Hypothalamus (tissue), 51 donors: ENCODE measurements around the gene WDR76.

Source experiments
- DNase-seq, 51 donors: peaks; one replicate each; lab custom pipeline; 2025; lab: John Stamatoyannopoulos, UW

Gene WDR76

GRCh38 chr15:43911235-43911781 is 84.5 kb downstream of the WDR76 start:
- peak in 36 of 51 donors; percentile 6 to 83 (median 42) for DNase-seq

GRCh38 chr15:43912208-43912607 is 85.4 kb downstream of the WDR76 start:
- peak in 1 of 51 donors; percentile 14 for DNase-seq

- DNase-seq, result peak in 12 of 51 donors; percentile 8 to 43 (median 16)
Observed at GRCh38 chr15:43913026-43913780, 86.4 kb downstream of the WDR76 start.

DNA sequence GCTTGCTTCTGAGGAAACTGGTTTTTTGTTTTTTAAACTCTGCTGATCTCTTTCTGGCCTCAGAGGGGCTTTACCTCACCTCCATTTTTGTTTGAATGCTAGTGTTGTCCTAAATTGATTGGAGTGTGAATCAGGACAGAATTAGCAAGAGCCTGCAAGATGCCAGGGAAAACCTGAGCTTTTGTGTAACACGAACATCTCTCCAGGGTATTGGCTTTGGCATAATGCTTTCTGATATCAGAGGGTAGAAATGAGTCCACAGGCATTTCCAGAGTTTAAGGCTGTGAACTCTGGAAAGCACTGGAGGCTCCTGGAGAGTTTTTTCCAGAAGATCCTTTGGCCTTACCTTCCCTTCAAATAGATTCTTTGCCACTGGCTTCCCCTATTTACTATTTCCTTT is 87.1 kb downstream of the WDR76 start:
- DNase-seq, result no peak

DNA sequence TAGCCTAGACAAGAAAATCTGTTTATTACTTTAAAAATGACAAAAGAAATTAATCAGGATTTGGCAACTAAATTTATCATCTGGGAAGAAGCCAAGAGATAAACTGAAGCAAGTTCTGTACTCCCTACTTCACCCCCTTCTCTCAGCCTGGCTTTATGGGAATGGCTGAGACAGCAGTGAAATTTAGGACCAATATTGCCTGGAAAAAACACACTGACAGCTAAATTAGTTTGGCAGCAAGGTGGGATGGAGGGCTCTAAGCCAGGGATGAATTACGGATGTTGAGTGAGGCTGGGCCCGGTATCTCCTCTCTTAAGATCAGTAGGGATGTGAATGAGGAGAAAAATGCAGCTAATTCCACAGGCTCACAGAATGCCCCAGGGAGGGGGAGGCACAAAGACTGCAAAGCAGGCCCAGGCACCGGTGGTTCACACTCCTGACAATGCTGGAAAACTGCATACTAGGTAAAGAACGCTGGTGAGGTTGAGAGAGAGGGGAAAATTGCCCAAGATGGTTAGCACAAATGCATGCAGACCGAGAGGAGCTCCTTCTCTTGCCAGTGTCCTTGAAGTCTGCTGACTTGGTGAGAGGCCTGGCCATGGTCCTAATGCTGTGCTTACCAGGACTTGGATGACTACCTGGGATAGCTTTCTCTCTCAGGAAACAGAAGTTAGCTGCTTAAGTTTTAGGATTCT is 89.0 kb downstream of the WDR76 start:
- DNase-seq, result no peak

DNA sequence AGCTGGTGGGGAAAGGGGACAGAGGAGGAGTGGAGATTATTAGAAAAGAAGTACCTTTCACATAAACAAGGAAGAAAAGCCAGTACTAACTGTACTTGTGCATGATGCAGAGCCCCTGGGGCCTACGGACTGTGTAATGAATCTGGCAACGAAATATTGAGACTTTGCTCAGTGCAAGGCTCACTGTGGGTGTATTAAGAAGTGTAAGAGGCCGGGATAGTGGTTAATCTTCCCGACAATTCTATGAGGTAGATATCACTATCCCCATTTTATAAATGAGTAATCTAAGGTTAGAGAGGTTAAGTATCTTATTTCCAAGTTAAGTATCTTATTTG is 89.5 kb downstream of the WDR76 start:
- no peak for DNase-seq
